GM12891 (cell line): ENCODE measurements around the gene QRICH2.

Experiments
- PAX5 ChIP-seq: IDR thresholded peaks from 2 replicates; pipeline ENCODE4 v1.6.1; 2011; ENCODE audit warnings: low read length, moderate library complexity, mild to moderate bottlenecking; ENCODE audit not compliant: insufficient read depth, severe bottlenecking
- POLR2A ChIP-seq: IDR thresholded peaks from 2 replicates; pipeline ENCODE4 v1.6.1; 2011; ENCODE audit warnings: low read depth, low read length, control low read depth
- POLR2AphosphoS5 ChIP-seq: IDR thresholded peaks from 2 replicates; pipeline ENCODE4 v1.6.1; 2011; ENCODE audit warnings: low read depth, low read length, control low read depth
- TAF1 ChIP-seq: IDR thresholded peaks from 2 replicates; pipeline ENCODE4 v1.6.1; 2011; ENCODE audit warnings: low read depth, low read length, control low read depth

DNA sequence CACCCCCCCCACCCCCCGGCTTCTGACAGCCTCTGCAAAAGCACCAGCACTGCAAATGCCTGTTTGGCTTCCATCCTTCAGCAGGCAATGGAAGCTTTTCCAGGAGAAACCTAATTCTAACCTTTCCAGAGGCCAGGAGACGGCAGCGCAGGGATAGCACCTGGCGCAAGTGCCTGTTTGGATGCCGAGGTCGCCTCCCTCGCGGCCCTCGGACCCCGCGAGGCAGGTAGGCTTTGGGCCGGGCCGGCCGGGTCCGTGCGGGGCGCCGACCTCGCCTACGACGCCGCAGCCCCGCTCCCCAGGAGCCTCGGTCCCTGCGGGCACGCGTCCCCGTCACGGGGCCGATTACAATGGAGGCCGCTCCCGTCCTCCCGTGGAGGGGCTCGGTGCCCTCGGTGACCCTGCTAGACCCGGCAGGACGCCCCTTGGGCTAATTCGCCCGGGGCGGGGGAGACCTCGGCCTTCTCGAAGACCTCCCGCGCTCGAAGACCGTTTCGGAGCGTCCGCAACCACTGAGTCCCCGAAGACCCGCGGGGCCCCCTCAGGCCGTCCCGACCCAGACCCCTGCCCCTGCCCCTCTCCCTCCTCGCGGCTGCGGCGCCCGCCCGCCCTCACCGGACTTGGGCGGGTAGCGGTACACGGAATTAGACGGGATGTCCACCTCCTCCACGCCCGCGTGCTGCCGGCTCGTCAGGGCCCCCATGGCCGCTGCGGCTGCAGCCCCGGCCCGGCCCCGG lies 68.4 kb downstream of the QRICH2 start:
- TF ChIP-seq POLR2A (no peak), POLR2AphosphoS5 (no peak), PAX5 (no peak), TAF1 (no peak)
